ENCODE data around the gene DUSP28. TPM values are rescaled to one million over a fixed set of nuclear protein-coding genes. Genes with fewer than 3 reads are reported as not detected.
A peak's percentile ranks its signal among the peaks of the same experiment; 100 is the strongest.
"Not testable (repeated sequence)": the region's sequence is repeated elsewhere in the genome, so short reads cannot be mapped to it uniquely, and the experiment has no call there.

The DUSP28 gene
- polyA plus RNA-seq, 3 donors from 2014 or later = 13.7 to 27.4 (median 27.4) TPM

- H3K4me3 Mint-ChIP-seq = no peak overlapping the region
Observed at GRCh38 chr2:240532031-240532775, 28.0 kb upstream of the DUSP28 start.

GRCh38 chr2:240538031-240538780, 22.0 kb upstream of the DUSP28 start:
- peaks cover 9 to 47% of the 10 kb centered on the region in 2 donors for H3K4me1 Mint-ChIP-seq
- H3K9me3 Mint-ChIP-seq = no peaks in the 10 kb centered on the region
- H3K4me3 Mint-ChIP-seq = no peak overlapping the region
- peak overlapping the region in 1 of 6 donors; percentile 6 for H3K27ac Mint-ChIP-seq
- H3K36me3 Mint-ChIP-seq = peaks cover 14 to 41% (median 22%) of the 10 kb centered on the region in 3 donors
- H3K27me3 Mint-ChIP-seq (ENCODE audit: low read depth in 3 of 3) = no peaks in the 10 kb centered on the region
- no peak for DNase-seq

More at GRCh38 chr2:240532031-240532775, 28.0 kb upstream of the DUSP28 start:
- Mint-ChIP-seq H3K27me3 (ENCODE audit: low read depth in 3 of 3) (no peaks in the 10 kb centered on the region), H3K27ac (no peak overlapping the region), H3K9me3 (peaks cover 1 to 23% (median 18%) of the 10 kb centered on the region in 6 donors), H3K36me3 (peaks cover 34 to 56% (median 50%) of the 10 kb centered on the region in 3 donors), H3K4me1 (peaks cover 4 to 15% of the 10 kb centered on the region in 2 donors)
- DNase-seq = no peak

DNA sequence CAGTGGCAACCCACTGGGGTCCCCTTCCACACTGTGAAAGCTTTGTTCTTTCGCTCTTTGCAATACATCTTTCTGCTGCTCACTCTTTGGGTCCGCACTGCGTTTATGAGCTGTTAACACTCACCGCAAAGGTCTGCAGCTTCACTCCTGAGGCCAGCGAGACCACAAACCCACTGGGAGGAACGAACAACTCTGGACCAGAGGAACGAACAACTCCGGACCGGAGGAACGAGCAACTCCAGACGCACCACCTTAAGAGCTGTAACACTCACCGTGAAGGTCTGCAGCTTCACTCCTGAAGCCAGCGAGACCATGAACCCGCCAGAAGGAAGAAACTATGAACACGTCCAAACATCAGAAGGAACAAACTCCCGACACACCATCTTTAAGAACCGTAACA, 21.1 kb upstream of the DUSP28 start:
- not testable (repeated sequence) for H3K9me3 Mint-ChIP-seq; H3K4me3 Mint-ChIP-seq; DNase-seq; H3K27me3 Mint-ChIP-seq (ENCODE audit: low read depth in 3 of 3); H3K27ac Mint-ChIP-seq
- peaks cover 9 to 52% of the 10 kb centered on the region in 2 donors for H3K4me1 Mint-ChIP-seq
- peaks cover 11 to 42% (median 20%) of the 10 kb centered on the region in 3 donors for H3K36me3 Mint-ChIP-seq

GRCh38 chr2:240539906-240540305, 20.3 kb upstream of the DUSP28 start:
- no peaks in the 10 kb centered on the region for H3K27me3 Mint-ChIP-seq (ENCODE audit: low read depth in 3 of 3)
- DNase-seq = no peak
- H3K4me3 Mint-ChIP-seq = no peak overlapping the region
- H3K27ac Mint-ChIP-seq = peak overlapping the region in 3 of 6 donors; percentile 11 to 54 (median 42)
- peaks cover 7 to 55% of the 10 kb centered on the region in 2 donors for H3K4me1 Mint-ChIP-seq
- no peaks in the 10 kb centered on the region for H3K9me3 Mint-ChIP-seq
- peaks cover 14 to 44% (median 20%) of the 10 kb centered on the region in 3 donors for H3K36me3 Mint-ChIP-seq

DNA sequence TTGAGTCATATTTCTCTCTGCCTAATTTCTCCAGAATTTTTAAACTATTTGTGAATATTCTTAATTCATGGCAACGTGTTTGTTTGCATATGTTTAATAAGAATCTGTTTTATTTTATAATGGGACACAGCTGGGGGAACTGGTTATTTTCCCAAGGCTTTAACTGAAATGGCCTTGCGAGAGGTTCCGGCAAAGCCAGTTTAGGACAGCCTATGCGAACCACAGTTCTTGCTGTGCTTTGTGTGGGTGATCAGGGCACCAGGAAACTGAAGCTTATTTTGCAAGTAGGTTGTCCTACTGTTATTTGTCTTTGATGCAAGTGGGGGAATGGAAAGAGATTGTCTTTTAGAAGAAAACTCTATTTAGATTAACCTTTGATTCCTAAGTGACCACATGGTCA, 8.9 kb upstream of the DUSP28 start:
- Mint-ChIP-seq H3K36me3 (peaks cover 11 to 14% (median 12%) of the 10 kb centered on the region in 3 donors), H3K27me3 (ENCODE audit: low read depth in 3 of 3) (peaks cover 0 to 2% (median 0%) of the 10 kb centered on the region in 3 donors), H3K27ac (peak overlapping the region in 4 of 6 donors; percentile 30 to 61 (median 47)), H3K4me3 (no peak overlapping the region), H3K4me1 (peaks cover 5 to 7% of the 10 kb centered on the region in 2 donors), H3K9me3 (peaks cover 0 to 2% (median 0%) of the 10 kb centered on the region in 6 donors)
- no peak for DNase-seq

GRCh38 chr2:240551811-240552210, 8.3 kb upstream of the DUSP28 start:
- Mint-ChIP-seq H3K4me1 (peaks cover 10 to 12% of the 10 kb centered on the region in 2 donors), H3K36me3 (peaks cover 11 to 14% (median 12%) of the 10 kb centered on the region in 3 donors), H3K4me3 (no peak overlapping the region), H3K9me3 (peaks cover 0 to 2% (median 0%) of the 10 kb centered on the region in 6 donors), H3K27me3 (ENCODE audit: low read depth in 3 of 3) (peaks cover 0 to 2% (median 0%) of the 10 kb centered on the region in 3 donors), H3K27ac (peak overlapping the region in 3 of 6 donors; percentile 0 to 77 (median 17))
- no peak for DNase-seq

DNA sequence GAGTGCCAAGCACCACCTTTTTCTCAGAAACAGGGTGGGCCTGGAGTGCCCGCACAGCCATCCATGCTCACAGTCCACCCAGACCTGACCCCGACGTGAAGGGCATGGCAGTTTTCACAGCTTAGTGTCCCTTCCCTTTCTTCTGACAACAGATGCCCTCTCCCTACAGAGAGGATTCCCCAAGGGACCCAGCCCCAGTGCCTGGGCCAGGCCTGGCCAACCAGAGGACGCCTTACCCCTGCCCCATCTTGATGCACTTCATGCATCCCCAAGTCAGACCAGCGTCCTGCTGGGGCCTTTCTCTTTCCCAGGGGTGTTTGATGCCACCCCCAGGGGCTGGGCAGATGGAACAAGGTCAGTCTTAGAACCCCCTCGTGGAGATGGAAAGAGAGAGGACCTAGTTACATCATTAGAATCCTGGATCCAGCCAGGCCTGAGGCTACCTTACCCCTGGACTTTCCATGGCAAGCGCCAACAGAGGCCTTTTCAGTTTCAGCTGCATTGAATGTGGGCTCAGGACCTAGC, 6.1 kb upstream of the DUSP28 start:
- peaks cover 11 to 14% (median 12%) of the 10 kb centered on the region in 3 donors for H3K36me3 Mint-ChIP-seq
- H3K27ac Mint-ChIP-seq = no peak overlapping the region
- peaks cover 24 to 25% of the 10 kb centered on the region in 2 donors for H3K4me1 Mint-ChIP-seq
- no peak for DNase-seq
- no peaks in the 10 kb centered on the region for H3K9me3 Mint-ChIP-seq
- H3K4me3 Mint-ChIP-seq = no peak overlapping the region
- H3K27me3 Mint-ChIP-seq (ENCODE audit: low read depth in 3 of 3) = peaks cover 0 to 4% (median 0%) of the 10 kb centered on the region in 3 donors

- peaks cover 11 to 14% (median 12%) of the 10 kb centered on the region in 3 donors for H3K36me3 Mint-ChIP-seq
- H3K27ac Mint-ChIP-seq = no peak overlapping the region
- peaks cover under 1 to 4% (median 2%) of the 10 kb centered on the region in 3 donors for H3K27me3 Mint-ChIP-seq (ENCODE audit: low read depth in 3 of 3)
- DNase-seq = no peak
- no peaks in the 10 kb centered on the region for H3K9me3 Mint-ChIP-seq
- H3K4me1 Mint-ChIP-seq = peaks cover 33 to 34% of the 10 kb centered on the region in 2 donors
- no peak overlapping the region for H3K4me3 Mint-ChIP-seq
Observed at GRCh38 chr2:240554767-240555493, 5.2 kb upstream of the DUSP28 start.

- H3K36me3 Mint-ChIP-seq = peaks cover 10 to 13% (median 11%) of the 10 kb centered on the region in 3 donors
- no peak for DNase-seq
- H3K4me3 Mint-ChIP-seq = no peak overlapping the region
- H3K27me3 Mint-ChIP-seq (ENCODE audit: low read depth in 3 of 3) = peaks cover 2 to 4% (median 4%) of the 10 kb centered on the region in 3 donors
- H3K4me1 Mint-ChIP-seq = peaks cover 35 to 37% of the 10 kb centered on the region in 2 donors
- no peak overlapping the region for H3K27ac Mint-ChIP-seq
- H3K9me3 Mint-ChIP-seq = no peaks in the 10 kb centered on the region
Observed at GRCh38 chr2:240555541-240556250, 4.5 kb upstream of the DUSP28 start.

GRCh38 chr2:240556553-240557100, 3.5 kb upstream of the DUSP28 start:
- Mint-ChIP-seq H3K9me3 (no peaks in the 10 kb centered on the region), H3K4me3 (peak overlapping the region; percentile 22 to 68 (median 63)), H3K27me3 (ENCODE audit: low read depth in 3 of 3) (peaks cover 5 to 9% (median 9%) of the 10 kb centered on the region in 3 donors), H3K27ac (peak overlapping the region in 4 of 6 donors; percentile 28 to 64 (median 43)), H3K36me3 (peaks cover 3 to 9% (median 4%) of the 10 kb centered on the region in 3 donors), H3K4me1 (peaks cover 41 to 44% of the 10 kb centered on the region in 2 donors)
- peak; percentile 42 to 65 (median 60) for DNase-seq

- peak overlapping the region; percentile 22 to 68 (median 63) for H3K4me3 Mint-ChIP-seq
- H3K27me3 Mint-ChIP-seq (ENCODE audit: low read depth in 3 of 3) = peaks cover 5 to 9% (median 9%) of the 10 kb centered on the region in 3 donors
- DNase-seq = no peak
- peaks cover 45 to 47% of the 10 kb centered on the region in 2 donors for H3K4me1 Mint-ChIP-seq
- H3K9me3 Mint-ChIP-seq = no peaks in the 10 kb centered on the region
- H3K36me3 Mint-ChIP-seq = peaks cover 0 to 5% (median 0%) of the 10 kb centered on the region in 3 donors
- H3K27ac Mint-ChIP-seq = peak overlapping the region in 2 of 6 donors; percentile 40 to 64
Observed at GRCh38 chr2:240557101-240557751, 2.9 kb upstream of the DUSP28 start.

DNA sequence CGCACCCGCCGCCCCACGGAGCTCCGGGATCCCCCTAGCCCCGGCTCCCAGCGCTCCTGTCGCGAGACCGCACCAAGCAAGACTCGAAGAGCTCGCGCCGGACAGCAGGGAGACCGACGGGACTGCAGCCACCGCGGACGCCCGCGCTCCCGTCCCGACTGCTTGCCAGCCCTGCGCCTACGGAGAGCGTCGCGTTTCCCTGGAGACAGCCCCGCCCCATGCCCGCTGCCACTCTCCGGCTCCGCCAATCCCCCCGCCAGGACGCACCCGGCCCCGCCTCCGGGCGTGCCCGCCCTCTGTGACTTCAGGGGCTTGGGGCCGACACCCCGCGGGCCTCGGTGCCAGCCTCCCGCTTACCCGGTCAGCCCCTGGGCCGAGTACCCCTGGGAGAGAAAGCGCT, 2.3 kb upstream of the DUSP28 start, which contains the start of gene ANKMY1:
ANKMY1 (minus strand) TSS at position 181 of the 400 bp plus-strand sequence. CDS start 653 bp downstream, outside the sequence.
- peak; percentile 48 to 58 (median 52) for DNase-seq
- Mint-ChIP-seq H3K9me3 (no peaks in the 10 kb centered on the region), H3K36me3 (peaks cover 0 to 5% (median 0%) of the 10 kb centered on the region in 3 donors), H3K4me3 (peak within 1 kb of the TSS; percentile 78 to 89 (median 83)), H3K27ac (peak within 1 kb of the TSS in 5 of 6 donors; percentile 76 to 95 (median 93)), H3K4me1 (peaks cover 50 to 53% of the 10 kb centered on the region in 2 donors), H3K27me3 (ENCODE audit: low read depth in 3 of 3) (peaks cover 5 to 9% (median 9%) of the 10 kb centered on the region in 3 donors)

Measured in immature natural killer cell (primary cell).